ENCODE measurements around the gene KSR2. TPM values are rescaled to one million over a fixed set of nuclear protein-coding genes. Genes with fewer than 3 reads are reported as not detected.
"Not testable (repeated sequence)": the region's sequence is repeated elsewhere in the genome, so short reads cannot be mapped to it uniquely, and the experiment has no call there.

KSR2 gene
- total RNA-seq: under 1 TPM; 0.05 to 0.08 (median 0.05) TPM

- DNase-seq: peak; percentile 31
- Mint-ChIP-seq H3K4me3 (peak within 1 kb of the TSS; percentile 83), H3K27me3 (ENCODE audit: low read depth) (peaks cover 58% of the 10 kb centered on the region), H3K36me3 (ENCODE audit: insufficient read depth) (no peaks in the 10 kb centered on the region), H3K9me3 (peaks cover 12% of the 10 kb centered on the region), H3K4me1 (ENCODE audit: low read depth) (peaks cover 3% of the 10 kb centered on the region)
- peak; percentile 83 to 89 for ATAC-seq
Observed at GRCh38 chr12:117968826-117969659, at the start of gene KSR2. Gene KSR2 (minus strand): TSS chr12:117968990. CDS start chr12:117968255, 735 bp downstream.

- DNase-seq: no peak
- Mint-ChIP-seq H3K36me3 (ENCODE audit: insufficient read depth) (peaks cover 24% of the 10 kb centered on the region), H3K4me1 (ENCODE audit: low read depth) (peaks cover 17% of the 10 kb centered on the region), H3K27me3 (ENCODE audit: low read depth) (no peaks in the 10 kb centered on the region), H3K9me3 (no peaks in the 10 kb centered on the region), H3K4me3 (peak overlapping the region; percentile 95)
- ATAC-seq: no peak
Observed at GRCh38 chr12:118017926-118018325, 49.1 kb upstream of the KSR2 start.

DNA sequence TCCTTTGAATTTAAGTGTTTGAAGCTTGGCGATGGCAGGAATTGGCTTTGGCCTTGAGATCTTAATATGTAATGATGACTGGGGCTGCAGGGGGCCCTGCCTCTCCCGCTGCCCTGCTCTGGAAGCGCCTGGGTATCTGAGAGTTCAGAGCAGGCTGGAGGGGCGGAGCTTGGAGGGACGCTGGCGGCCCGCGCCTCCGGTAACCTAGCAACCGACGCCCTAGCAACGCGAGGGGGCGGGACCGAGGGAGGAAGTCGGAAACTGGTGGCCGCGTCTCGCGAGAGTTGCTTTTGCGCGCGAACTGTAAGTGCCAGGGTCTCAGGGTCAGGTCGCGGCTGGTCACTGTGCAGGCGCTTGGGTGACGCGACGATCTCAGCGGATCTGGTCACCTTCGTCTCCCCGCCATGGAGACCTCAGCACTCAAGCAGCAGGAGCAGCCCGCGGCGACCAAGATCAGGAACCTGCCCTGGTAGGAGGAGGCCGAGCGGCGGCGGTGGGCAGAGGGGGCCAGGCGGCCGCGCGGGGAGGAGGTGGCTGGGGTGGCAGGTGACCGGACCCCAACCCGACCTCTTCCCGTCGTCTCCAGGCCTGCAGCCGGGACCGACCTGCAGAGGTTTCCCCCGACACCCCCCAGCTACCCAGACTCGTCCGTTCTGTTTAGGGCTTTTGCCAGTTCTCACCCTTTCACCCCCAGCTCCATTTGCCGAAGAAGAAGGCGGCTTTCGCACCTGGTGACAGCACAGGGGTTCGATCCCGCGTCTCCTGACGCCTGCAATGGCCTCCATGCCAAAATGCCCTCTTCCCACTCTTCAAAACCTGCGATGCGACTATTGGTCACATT is 47.9 kb upstream of the KSR2 start, which contains the start of gene RFC5:
TSS of gene RFC5 (plus strand) at position 280 of the 841 bp plus-strand sequence. CDS start at position 405, 125 bp downstream.
- DNase-seq (peak; percentile 98), ATAC-seq (peak; percentile 98)
- H3K36me3 Mint-ChIP-seq (ENCODE audit: insufficient read depth): peaks cover 16% of the 10 kb centered on the region
- peaks cover 17% of the 10 kb centered on the region for H3K4me1 Mint-ChIP-seq (ENCODE audit: low read depth)
- no peaks in the 10 kb centered on the region for H3K9me3 Mint-ChIP-seq
- peak within 1 kb of the TSS; percentile 95 for H3K4me3 Mint-ChIP-seq
- H3K27me3 Mint-ChIP-seq (ENCODE audit: low read depth): no peaks in the 10 kb centered on the region

DNA sequence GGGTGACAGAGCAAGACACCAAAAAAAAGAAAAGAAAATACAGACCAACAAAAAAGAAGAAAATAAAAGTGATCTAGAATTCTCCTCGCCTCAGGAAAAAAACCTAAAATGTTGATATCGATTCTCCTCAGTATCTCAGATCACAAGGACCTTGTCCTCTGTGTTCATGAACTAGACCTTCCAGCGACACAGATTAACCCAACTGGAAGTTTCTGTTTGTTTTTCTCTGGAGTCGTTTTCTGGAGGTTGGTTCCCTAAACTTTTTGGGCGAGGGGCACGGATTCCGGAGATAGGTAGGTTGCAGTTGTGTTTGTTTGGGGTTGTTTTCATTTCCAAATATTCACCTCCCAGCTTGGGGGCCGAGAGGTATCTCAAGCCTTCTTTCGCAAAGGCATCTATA is 47.2 kb upstream of the KSR2 start:
- Mint-ChIP-seq H3K4me3 (peak overlapping the region; percentile 95), H3K9me3 (no peaks in the 10 kb centered on the region), H3K36me3 (ENCODE audit: insufficient read depth) (peaks cover 11% of the 10 kb centered on the region), H3K4me1 (ENCODE audit: low read depth) (peaks cover 17% of the 10 kb centered on the region), H3K27me3 (ENCODE audit: low read depth) (no peaks in the 10 kb centered on the region)
- no peak for ATAC-seq
- DNase-seq: no peak

GRCh38 chr12:118015306-118015705 is 46.5 kb upstream of the KSR2 start:
- Mint-ChIP-seq H3K27me3 (ENCODE audit: low read depth) (no peaks in the 10 kb centered on the region), H3K9me3 (no peaks in the 10 kb centered on the region), H3K4me3 (no peak overlapping the region), H3K4me1 (ENCODE audit: low read depth) (peaks cover 17% of the 10 kb centered on the region), H3K36me3 (ENCODE audit: insufficient read depth) (peaks cover 6% of the 10 kb centered on the region)
- no peak for DNase-seq
- no peak for ATAC-seq

DNA sequence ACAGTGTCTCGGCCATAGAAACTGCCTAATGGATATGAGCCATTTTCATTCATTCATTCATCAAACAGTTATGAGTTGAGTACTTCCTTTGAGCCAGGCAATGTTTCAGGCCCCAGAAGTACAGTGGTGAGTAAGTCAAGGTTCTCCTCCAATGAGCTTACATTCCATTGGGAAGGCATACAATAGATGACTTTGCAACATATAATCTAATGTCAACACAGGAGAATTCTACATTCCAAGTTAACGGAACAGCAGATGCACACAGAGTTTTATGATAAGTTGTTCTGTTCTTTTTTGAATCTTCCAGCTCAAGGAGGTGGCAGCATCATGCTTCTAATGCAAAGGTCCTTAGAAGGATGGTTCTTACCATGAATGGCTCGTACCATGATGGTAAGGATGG is 44.5 kb upstream of the KSR2 start:
- DNase-seq: no peak
- Mint-ChIP-seq H3K4me1 (ENCODE audit: low read depth) (peaks cover 15% of the 10 kb centered on the region), H3K27me3 (ENCODE audit: low read depth) (no peaks in the 10 kb centered on the region), H3K4me3 (no peak overlapping the region), H3K36me3 (ENCODE audit: insufficient read depth) (no peaks in the 10 kb centered on the region), H3K9me3 (no peaks in the 10 kb centered on the region)
- no peak for ATAC-seq

DNA sequence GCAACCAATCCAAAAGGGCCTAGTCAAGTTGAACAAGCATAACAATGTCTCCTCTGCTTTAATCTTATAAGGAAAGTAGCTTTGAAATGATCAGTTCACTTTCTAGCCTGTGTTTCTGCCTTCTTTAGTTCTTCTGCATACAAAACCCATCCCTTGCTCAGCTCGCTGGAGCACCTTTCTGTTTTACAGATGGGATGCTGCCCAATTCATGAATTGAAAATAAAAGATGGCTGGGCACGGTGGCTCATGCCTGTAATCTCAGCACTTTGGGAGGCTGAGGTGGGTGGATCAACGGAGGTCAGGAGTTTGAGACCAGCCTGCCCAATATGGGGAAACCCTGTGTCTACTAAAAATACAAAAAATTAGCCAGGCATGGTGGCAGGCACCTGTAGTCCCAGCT is 43.2 kb upstream of the KSR2 start:
- DNase-seq (no peak), ATAC-seq (no peak)
- H3K27me3 Mint-ChIP-seq (ENCODE audit: low read depth): peaks cover 2% of the 10 kb centered on the region
- H3K4me1 Mint-ChIP-seq (ENCODE audit: low read depth): peaks cover 3% of the 10 kb centered on the region
- H3K9me3 Mint-ChIP-seq: no peaks in the 10 kb centered on the region
- no peaks in the 10 kb centered on the region for H3K36me3 Mint-ChIP-seq (ENCODE audit: insufficient read depth)
- no peak overlapping the region for H3K4me3 Mint-ChIP-seq

GRCh38 chr12:118011377-118011776 is 42.6 kb upstream of the KSR2 start:
- ATAC-seq (no peak), DNase-seq (no peak)
- Mint-ChIP-seq H3K9me3 (no peaks in the 10 kb centered on the region), H3K4me3 (no peak overlapping the region), H3K27me3 (ENCODE audit: low read depth) (peaks cover 2% of the 10 kb centered on the region), H3K36me3 (ENCODE audit: insufficient read depth) (no peaks in the 10 kb centered on the region), H3K4me1 (ENCODE audit: low read depth) (peaks cover 2% of the 10 kb centered on the region)

GRCh38 chr12:118010903-118011302 is 42.1 kb upstream of the KSR2 start:
- no peaks in the 10 kb centered on the region for H3K4me1 Mint-ChIP-seq (ENCODE audit: low read depth)
- H3K4me3 Mint-ChIP-seq: no peak overlapping the region
- no peaks in the 10 kb centered on the region for H3K9me3 Mint-ChIP-seq
- DNase-seq (no peak), ATAC-seq (no peak)
- H3K27me3 Mint-ChIP-seq (ENCODE audit: low read depth): peaks cover 2% of the 10 kb centered on the region
- no peaks in the 10 kb centered on the region for H3K36me3 Mint-ChIP-seq (ENCODE audit: insufficient read depth)

DNA sequence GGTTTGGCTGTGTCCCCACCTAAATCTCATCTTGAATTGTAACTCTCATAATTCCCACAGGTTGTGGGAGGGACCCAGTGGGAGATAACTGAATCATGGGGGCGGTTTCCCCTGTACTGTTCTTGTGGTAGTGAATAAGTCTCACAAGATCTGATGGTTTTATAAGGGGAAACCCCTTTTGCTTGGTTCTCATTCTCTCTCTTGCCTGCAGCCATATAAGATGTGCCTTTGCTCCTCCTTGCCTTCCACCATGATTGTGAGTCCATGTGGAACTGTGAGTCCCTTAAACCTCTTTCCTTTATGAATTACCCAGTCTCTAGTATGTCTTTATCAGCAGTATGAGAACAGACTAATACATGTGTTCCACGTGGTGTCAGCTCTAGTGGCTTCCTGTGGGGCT is 31.0 kb upstream of the KSR2 start:
- not testable (repeated sequence) for H3K36me3 Mint-ChIP-seq (ENCODE audit: insufficient read depth); H3K9me3 Mint-ChIP-seq; H3K4me3 Mint-ChIP-seq; H3K4me1 Mint-ChIP-seq (ENCODE audit: low read depth); DNase-seq; H3K27me3 Mint-ChIP-seq (ENCODE audit: low read depth)
- ATAC-seq: peak; percentile 51 to 56

GRCh38 chr12:117998719-117999118 is 29.9 kb upstream of the KSR2 start:
- Mint-ChIP-seq H3K4me1 (ENCODE audit: low read depth) (peaks cover 5% of the 10 kb centered on the region), H3K36me3 (ENCODE audit: insufficient read depth) (no peaks in the 10 kb centered on the region), H3K27me3 (ENCODE audit: low read depth) (peaks cover 4% of the 10 kb centered on the region), H3K9me3 (peaks cover 10% of the 10 kb centered on the region), H3K4me3 (no peak overlapping the region)
- no peak for ATAC-seq
- no peak for DNase-seq

DNA sequence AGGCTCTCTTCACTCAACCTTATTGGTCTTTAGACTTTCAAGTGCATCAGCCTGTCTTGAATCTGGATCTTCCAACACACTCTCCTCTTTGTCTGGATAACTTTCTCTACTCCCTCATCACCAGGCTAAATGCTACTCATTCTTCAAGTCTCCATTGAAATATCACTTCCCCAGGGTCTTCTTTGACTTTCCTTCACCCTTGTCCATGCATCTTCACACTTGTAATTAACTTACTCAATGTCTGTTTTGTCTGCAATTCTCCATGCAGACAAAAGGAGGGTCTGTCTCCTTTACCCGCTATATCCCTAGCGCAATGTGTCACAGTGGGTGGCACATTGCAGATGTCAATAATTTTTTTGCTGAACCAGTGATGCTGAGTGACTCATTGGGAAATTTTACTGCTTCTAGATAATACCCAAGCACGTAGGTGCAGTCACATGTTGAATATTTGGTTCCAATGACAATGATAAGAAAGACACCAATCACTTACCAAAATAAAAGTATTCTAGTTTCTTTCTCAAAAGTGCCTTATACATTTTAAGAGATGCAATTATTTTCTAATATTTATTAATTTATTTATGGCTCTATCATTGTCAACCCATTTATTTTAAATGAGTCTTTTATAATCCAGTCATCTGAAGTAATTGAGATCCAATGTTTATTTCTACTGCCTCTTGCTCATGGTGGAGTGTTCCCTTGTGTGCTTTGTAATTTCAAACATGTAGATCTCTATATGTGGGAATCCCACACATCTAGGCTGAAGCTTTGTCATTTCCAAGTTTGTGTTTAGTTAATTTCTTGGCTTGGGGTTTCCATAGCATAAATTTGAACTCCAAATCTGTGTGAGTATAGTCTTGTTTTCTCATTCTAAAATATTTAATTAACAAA is 26.0 kb upstream of the KSR2 start:
- Mint-ChIP-seq H3K4me1 (ENCODE audit: low read depth) (peaks cover 5% of the 10 kb centered on the region), H3K4me3 (no peak overlapping the region), H3K36me3 (ENCODE audit: insufficient read depth) (no peaks in the 10 kb centered on the region), H3K9me3 (peaks cover 6% of the 10 kb centered on the region), H3K27me3 (ENCODE audit: low read depth) (peaks cover 12% of the 10 kb centered on the region)
- ATAC-seq: peak; percentile 81 to 89
- DNase-seq: no peak

- Mint-ChIP-seq H3K27me3 (ENCODE audit: low read depth) (peaks cover 9% of the 10 kb centered on the region), H3K9me3 (peaks cover 5% of the 10 kb centered on the region), H3K36me3 (ENCODE audit: insufficient read depth) (peaks cover 3% of the 10 kb centered on the region), H3K4me3 (no peak overlapping the region), H3K4me1 (ENCODE audit: low read depth) (no peaks in the 10 kb centered on the region)
- DNase-seq (no peak), ATAC-seq (peak in 1 of 2 donors; percentile 54)
Observed at GRCh38 chr12:117986705-117987469, 18.1 kb upstream of the KSR2 start.
